Measurements from ENCODE around the gene HBEGF.

The HBEGF gene

DNA sequence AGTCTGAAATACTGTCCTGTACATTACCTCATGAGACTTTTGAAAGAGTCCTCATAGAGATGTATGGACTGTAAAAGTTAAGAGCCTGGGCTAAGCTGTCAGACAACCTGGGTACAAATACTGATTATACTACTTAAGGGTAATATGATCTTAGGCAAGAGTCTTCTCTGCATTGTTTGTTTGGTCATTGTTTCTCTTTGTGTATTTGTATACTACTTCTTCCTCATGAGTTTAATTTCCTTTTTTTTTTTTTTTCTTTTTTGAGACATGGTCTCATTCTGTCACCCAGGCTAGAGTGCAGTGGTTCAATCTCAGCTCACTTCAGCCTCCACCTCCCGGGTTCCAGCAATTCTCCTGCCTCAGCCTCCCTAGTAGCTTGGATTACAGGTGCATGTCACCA is 40.9 kb downstream of the HBEGF start:
- Mint-ChIP-seq H3K27ac (no peak overlapping the region), H3K36me3 (ENCODE audit: low read depth) (peaks cover under 1% of the 10 kb centered on the region), H3K4me1 (peaks cover 26% of the 10 kb centered on the region), H3K9me3 (no peaks in the 10 kb centered on the region), H3K27me3 (ENCODE audit: low read depth, poor library complexity) (peaks cover 32% of the 10 kb centered on the region), H3K4me3 (no peak overlapping the region)
- TF ChIP-seq, protein P1, sequence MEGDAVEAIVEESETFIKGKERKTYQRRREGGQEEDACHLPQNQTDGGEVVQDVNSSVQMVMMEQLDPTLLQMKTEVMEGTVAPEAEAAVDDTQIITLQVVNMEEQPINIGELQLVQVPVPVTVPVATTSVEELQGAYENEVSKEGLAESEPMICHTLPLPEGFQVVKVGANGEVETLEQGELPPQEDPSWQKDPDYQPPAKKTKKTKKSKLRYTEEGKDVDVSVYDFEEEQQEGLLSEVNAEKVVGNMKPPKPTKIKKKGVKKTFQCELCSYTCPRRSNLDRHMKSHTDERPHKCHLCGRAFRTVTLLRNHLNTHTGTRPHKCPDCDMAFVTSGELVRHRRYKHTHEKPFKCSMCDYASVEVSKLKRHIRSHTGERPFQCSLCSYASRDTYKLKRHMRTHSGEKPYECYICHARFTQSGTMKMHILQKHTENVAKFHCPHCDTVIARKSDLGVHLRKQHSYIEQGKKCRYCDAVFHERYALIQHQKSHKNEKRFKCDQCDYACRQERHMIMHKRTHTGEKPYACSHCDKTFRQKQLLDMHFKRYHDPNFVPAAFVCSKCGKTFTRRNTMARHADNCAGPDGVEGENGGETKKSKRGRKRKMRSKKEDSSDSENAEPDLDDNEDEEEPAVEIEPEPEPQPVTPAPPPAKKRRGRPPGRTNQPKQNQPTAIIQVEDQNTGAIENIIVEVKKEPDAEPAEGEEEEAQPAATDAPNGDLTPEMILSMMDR (IDR thresholded peaks at IDR 0.05), result no peak
- DNase-seq, result no peak

DNA sequence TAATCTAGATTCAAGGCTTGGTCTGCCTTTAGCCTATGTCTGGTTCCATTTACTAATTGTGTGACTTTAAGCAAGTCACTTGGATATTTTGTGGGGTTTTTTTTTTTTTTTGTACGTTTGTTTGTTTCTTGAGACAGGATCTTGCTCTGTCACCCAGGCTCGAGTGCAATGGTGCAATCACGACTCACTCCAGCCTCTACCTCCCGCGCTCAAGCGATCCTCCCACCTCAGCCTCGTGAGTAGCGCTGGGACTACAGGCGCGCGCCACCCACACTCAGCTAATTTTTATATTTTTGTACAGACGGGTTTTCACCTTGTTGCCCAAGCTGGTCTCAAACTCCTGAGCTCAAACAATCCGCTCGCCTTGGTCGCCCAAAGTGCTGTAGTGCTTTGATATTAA is 42.4 kb downstream of the HBEGF start:
- Mint-ChIP-seq H3K4me3 (peak overlapping the region; percentile 54), H3K9me3 (no peaks in the 10 kb centered on the region), H3K27me3 (ENCODE audit: low read depth, poor library complexity) (peaks cover 27% of the 10 kb centered on the region), H3K27ac (no peak overlapping the region), H3K4me1 (peaks cover 29% of the 10 kb centered on the region), H3K36me3 (ENCODE audit: low read depth) (peaks cover 9% of the 10 kb centered on the region)
- TF ChIP-seq, protein P1 (IDR thresholded peaks at IDR 0.05), result no peak
- DNase-seq, result no peak

DNA sequence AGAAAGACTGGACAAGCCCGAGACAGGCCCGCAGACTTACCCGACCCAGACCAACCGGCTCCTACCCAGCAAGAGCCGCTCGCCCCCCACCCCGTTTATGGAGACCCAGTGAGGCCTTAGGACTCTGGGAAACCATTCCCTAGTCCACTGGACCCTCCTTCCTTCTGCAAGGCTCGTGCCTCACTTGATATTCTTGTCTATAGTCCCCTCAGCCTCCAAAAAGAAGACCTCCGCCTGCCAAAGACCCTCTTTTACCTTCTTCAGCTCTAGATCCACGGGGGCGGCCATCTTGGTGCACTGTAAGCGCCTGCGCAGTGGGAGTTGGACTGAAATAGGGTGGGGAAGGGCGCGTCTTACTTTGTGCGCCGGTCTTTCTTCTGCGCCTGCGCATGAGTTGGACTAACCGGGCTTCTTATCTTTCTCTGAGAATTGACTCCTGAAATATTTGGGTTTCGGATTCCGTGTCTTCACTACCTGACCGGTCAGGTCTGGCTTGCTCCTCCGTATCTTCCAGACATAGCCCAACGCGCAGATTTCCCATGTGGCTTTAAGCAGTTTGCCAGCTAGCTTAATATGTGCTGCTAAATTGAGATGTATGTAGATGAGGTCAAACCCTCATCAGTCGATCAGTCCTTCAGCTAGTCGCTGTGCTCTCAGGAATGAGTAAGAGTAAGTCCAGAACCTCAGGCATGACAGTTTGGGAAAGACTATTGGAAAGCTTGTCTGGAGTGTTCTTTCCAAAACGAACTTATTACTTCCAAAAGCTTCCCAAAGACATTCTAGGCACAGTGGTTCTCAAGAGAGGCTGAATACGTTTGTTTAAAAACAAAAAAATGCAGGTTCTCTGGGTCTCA is 43.4 kb downstream of the HBEGF start, which contains the start of gene PFDN1:
PFDN1 (minus strand) TSS at position 316 of the 854 bp plus-strand sequence; CDS start at position 288, 28 bp downstream.
- Mint-ChIP-seq H3K4me1 (peaks cover 34% of the 10 kb centered on the region), H3K27me3 (ENCODE audit: low read depth, poor library complexity) (peaks cover 20% of the 10 kb centered on the region), H3K27ac (peak within 1 kb of the TSS; percentile 99), H3K36me3 (ENCODE audit: low read depth) (peaks cover 16% of the 10 kb centered on the region), H3K9me3 (no peaks in the 10 kb centered on the region), H3K4me3 (peak within 1 kb of the TSS; percentile 98)
- TF ChIP-seq, protein P1 (IDR thresholded peaks at IDR 0.05), result no peak
- peak; percentile 94 for DNase-seq

DNA sequence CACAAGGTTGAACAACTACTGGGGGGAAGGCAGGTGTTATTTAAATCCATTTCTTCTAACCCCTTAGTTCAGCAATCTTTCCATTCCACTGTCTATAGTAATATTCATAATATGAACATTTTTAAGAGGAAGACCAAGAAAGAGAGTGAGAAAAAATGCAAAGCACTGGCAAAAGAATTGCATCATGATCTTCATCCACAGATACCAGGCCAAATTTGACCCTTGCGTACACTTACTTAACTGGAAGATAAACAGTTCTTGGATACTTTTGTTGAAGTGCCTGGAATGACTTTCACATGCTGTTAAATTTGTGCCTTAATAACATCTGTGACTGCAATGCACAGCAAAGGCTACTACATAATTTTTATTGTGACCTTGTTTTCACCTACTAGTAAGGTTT is 45.3 kb downstream of the HBEGF start:
- TF ChIP-seq, protein P1 (IDR thresholded peaks at IDR 0.05), result no peak
- no peak overlapping the region for H3K27ac Mint-ChIP-seq
- H3K9me3 Mint-ChIP-seq, result no peaks in the 10 kb centered on the region
- no peak for DNase-seq
- H3K4me1 Mint-ChIP-seq, result peaks cover 39% of the 10 kb centered on the region
- H3K27me3 Mint-ChIP-seq (ENCODE audit: low read depth, poor library complexity), result peaks cover 13% of the 10 kb centered on the region
- H3K36me3 Mint-ChIP-seq (ENCODE audit: low read depth), result peaks cover 16% of the 10 kb centered on the region
- peak overlapping the region; percentile 98 for H3K4me3 Mint-ChIP-seq

DNA sequence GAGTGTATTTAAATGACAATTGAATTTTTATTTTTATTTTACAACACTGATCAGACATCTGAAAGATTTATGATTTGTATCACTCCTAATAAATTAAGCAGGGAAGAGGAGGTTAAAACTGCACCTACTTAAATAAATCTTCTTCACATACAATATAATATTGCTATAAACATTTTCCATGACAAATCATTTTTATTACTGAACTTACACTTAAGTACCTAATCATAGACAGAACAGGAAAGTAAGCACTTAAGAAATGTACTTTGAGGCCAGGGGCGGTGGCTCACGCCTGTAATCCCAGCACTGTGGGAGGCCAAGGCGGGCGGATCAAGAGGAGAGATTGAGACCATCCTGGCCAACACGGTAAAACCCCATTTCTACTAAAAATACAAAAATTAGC is 47.3 kb downstream of the HBEGF start:
- H3K36me3 Mint-ChIP-seq (ENCODE audit: low read depth), result peaks cover 16% of the 10 kb centered on the region
- no peaks in the 10 kb centered on the region for H3K27me3 Mint-ChIP-seq (ENCODE audit: low read depth, poor library complexity)
- DNase-seq, result no peak
- H3K9me3 Mint-ChIP-seq, result no peaks in the 10 kb centered on the region
- H3K4me3 Mint-ChIP-seq, result no peak overlapping the region
- TF ChIP-seq, protein P1 (IDR thresholded peaks at IDR 0.05), result no peak
- H3K4me1 Mint-ChIP-seq, result peaks cover 51% of the 10 kb centered on the region
- H3K27ac Mint-ChIP-seq, result no peak overlapping the region

DNA sequence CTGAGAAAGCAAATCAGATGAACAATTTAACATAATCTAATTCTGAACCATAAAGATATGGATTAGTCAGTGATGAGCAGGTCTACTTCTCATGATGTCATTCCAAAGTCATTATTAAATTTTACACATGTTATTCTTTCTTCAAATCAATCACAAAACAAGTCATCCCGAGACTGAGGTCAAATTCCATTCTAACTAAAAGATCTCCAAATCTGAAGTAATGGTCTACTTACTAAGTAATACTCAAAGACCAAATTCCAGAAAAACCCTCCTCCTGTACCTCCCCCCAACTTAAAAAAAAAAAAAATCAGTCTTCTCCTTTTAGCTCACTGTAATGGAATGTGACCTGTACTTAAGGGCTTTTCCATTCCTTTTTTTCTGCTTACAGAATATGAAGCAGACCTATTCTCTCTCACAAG is 48.2 kb downstream of the HBEGF start:
- TF ChIP-seq, protein P1 (IDR thresholded peaks at IDR 0.05), result no peak
- Mint-ChIP-seq H3K27me3 (ENCODE audit: low read depth, poor library complexity) (no peaks in the 10 kb centered on the region), H3K27ac (no peak overlapping the region), H3K4me1 (peaks cover 47% of the 10 kb centered on the region), H3K36me3 (ENCODE audit: low read depth) (peaks cover 16% of the 10 kb centered on the region), H3K9me3 (no peaks in the 10 kb centered on the region), H3K4me3 (no peak overlapping the region)
- no peak for DNase-seq

Measured in nephron progenitor cell (in vitro differentiated cells).